Ramos (cell line): Measurements from ENCODE around the gene KRT6B.
"Not testable (repeated sequence)": the region's sequence is repeated elsewhere in the genome, so short reads cannot be mapped to it uniquely, and the experiment has no call there.

Source experiments
- in situ Hi-C: fragments of 300-500 bp; cut with MboI; formaldehyde crosslinking; loops from one replicate; pipeline ENCODE4 v1.14.3; 2022; ENCODE audit warnings: low sequenced_read_pairs; ENCODE audit not compliant: unreplicated experiment

KRT6B gene

DNA sequence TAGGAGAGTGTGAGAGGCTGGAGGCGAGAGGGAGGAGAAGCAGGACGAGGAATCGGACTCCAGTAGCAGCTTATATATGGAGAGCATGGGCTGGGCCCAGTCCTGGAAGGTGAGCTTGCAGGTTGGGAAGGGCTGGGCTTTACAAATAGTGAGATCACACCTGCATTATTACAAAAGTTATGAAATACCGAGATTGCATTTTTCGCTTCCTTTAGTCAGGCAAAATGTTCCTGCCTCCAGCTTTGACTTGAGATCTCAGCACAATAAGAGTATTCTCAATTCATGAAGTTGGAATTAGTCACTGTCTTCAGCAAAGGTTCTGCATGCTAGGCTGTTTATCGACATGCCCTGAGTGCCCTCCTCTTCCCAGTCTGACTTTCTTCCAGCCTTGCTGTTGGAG, at the start of gene KRT6B:
Gene KRT6B, minus strand, starts transcription at position 46 of the 400 bp plus-strand sequence. CDS start 68 bp downstream, outside the sequence.
- in situ Hi-C loops, result no loop called here

DNA sequence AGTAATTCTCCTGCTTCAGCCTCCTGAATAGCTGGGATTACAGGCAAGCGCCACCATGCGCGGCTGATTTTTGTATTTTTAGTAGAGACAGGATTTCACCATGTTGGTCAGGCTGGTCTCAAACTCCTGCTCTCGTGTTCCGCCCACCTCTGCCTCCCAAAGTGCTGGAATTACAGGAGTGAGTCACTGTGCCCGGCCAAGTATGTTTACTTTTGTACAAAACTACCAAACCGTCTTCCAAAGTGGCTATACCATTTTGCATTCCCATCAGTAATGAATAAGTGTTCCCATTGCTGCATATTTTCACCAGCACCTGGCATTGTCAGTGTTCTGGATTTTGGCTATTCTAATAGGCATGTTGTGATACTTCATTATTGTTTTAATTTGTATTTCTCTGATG, 49.5 kb upstream of the KRT6B start:
- in situ Hi-C loops, result no loop called here

- in situ Hi-C loops, result not testable (repeated sequence)
These were observed 48.6 kb upstream of the KRT6B start for GRCh38 chr12:52500574-52500973.

DNA sequence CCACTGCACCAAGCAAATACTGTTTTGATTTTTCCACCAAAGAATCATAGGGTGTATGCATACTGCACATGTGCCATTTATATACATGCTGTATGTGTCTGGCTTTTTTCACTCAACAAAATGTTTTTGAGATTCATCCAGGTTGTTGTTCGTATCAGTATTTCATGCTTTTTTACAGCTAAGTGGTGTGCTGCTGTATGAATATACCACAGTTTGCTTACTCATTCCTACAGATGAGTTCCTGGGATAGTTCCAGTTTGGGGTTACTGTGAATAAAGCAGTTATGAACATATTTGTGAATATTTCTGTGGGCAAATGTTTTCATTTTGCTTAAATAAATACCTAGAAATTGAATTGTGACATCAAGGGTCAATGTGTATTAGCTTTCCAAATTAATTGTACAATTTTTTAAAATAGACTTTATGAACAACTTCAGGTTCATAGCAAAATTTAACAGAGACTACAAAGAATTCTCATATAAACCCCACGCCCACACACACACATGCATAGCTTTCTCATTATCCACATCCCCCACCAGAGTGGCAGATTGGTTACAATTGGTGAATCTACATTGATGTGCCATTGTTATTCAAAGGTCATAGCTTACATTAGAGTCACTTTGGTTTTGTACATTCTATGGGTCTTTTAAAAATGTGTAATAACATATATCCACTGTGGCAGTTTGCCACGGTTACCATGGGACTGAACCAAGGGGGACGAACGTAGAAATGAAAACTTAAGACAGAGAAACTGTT, 48.0 kb upstream of the KRT6B start:
- in situ Hi-C loops, result no loop called here

DNA sequence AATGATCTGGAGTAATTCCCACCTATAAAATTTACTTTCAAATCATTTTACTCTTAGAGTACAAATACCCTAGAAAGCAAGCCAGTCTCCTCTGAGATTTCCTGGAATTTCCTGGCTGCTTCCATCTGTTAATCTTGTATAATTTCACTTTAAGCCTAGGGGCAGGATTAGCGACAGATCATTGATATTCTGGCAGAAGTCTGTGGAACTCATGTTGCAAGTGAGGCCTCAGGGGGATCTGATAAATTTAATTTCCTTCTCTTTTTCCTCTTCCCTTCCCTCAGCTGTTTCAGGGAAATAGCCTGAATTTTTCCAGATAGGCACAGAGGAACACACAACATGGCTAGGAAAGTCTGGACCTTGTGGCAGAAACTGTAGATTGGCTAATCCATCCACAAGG, 47.0 kb upstream of the KRT6B start:
- in situ Hi-C loops, result no loop called here

- in situ Hi-C loops, result no loop called here
These were observed 46.0 kb upstream of the KRT6B start for GRCh38 chr12:52497975-52498374.

GRCh38 chr12:52496590-52497071, 44.7 kb upstream of the KRT6B start:
- in situ Hi-C loops, result no loop called here

DNA sequence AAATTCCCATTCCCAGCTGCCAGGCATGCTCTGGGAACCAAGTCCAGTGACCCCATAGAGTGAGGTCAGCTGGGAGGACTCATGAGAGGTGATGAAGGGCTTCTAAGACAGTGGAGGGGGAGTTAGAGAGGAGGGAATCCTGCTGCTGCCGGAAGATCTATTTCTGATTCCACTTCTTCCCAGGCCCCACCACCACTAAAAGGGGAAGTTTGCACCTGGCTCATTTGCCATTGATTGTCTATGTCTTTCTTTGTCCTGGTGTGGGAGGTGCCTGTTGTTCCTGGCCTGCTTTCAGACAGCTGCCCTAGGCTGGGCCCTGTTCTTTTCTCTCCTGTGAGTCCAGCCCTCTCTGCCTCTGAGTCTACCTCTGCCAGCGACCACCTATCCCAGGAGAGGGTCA, 44.1 kb upstream of the KRT6B start:
- in situ Hi-C loops, result no loop called here

DNA sequence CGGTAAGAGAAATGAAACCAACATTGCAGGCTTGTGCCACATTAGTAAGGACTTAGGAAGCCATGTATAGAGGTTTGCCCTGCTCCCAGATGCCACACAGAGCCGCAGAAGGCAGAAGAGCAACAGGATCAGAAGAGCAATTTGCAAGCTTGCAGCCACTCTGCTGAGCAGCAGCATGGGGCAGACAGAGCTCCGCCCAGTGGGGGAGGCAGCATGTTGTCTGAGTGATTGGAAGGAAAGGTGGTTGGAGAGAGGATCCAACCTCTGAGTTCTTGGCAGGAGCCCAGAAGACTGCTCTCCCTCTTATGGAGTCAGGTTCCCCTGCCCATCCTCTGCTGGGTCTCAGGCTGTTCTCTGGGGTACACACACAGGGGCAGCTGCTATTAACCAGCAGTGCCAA, 43.4 kb upstream of the KRT6B start:
- in situ Hi-C loops, result no loop called here

- in situ Hi-C loops, result no loop called here
These were observed 42.6 kb upstream of the KRT6B start for GRCh38 chr12:52494518-52494917.

DNA sequence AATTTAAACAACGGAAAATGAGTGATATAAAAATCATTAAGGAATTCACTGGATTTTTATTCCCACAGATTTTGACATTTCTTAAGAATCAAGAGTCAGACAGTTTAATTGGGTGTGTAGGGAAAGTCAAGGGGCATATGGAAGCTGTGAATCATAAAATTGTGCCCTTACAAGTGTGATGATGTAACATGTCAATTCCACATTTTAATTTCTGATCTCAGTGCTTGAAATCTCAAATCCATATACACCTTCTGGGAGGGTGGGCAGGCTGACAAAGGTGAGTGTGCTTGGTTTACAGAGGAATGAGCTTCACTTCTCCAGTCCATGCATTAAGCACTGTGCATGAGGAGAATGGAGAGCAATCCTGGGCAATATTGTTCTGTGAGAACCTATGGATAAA, 42.2 kb upstream of the KRT6B start:
- in situ Hi-C loops, result no loop called here

DNA sequence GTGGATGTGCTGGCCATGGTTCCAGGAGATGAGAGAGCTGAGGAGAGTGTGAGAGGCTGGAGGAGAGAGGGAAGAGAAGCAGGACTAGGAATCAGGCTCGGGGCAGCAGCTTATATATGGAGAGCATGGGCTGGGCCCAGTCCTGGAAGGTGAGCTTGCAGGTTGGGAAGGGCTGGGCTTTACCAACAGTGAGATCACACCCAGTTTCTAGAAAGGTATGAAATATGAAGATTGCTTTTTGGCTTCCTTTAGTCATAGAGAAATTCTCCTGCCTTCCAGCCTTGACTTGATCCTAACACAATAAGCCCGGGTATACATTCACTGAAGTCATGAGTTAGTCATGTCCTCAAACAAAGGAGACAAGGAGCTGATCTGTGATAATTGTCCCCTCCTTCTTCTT, 41.2 kb upstream of the KRT6B start, which contains the start of gene KRT6A:
Gene KRT6A, minus strand, starts transcription at position 86 of the 400 bp plus-strand sequence. Its CDS starts 69 bp downstream, at position 17.
- in situ Hi-C loops, result no loop called here

- in situ Hi-C loops, result not testable (repeated sequence)
These were observed 40.5 kb upstream of the KRT6B start for GRCh38 chr12:52492405-52492804.

DNA sequence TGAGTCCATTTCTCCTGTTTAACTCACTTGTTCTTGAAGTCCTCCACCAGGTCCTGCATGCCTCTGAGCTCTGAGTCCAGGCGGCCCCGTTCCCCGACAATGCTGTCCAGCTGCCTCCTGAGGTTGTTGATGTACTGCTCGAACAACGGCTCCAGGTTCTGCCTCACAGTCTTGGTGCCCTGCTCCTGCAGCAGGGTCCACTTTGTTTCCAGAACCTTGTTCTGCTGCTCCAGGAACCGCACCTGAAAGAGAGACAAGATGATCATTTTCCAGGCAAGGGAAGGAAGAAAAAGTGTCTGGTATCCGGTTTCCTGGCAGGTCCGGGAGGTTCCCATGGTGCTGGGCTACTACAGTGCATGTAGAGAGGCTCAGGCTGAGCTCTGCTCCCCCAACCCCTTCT, 39.5 kb upstream of the KRT6B start:
- in situ Hi-C loops, result not testable (repeated sequence)

- in situ Hi-C loops, result no loop called here
These were observed 36.8 kb upstream of the KRT6B start for GRCh38 chr12:52488736-52489135.

DNA sequence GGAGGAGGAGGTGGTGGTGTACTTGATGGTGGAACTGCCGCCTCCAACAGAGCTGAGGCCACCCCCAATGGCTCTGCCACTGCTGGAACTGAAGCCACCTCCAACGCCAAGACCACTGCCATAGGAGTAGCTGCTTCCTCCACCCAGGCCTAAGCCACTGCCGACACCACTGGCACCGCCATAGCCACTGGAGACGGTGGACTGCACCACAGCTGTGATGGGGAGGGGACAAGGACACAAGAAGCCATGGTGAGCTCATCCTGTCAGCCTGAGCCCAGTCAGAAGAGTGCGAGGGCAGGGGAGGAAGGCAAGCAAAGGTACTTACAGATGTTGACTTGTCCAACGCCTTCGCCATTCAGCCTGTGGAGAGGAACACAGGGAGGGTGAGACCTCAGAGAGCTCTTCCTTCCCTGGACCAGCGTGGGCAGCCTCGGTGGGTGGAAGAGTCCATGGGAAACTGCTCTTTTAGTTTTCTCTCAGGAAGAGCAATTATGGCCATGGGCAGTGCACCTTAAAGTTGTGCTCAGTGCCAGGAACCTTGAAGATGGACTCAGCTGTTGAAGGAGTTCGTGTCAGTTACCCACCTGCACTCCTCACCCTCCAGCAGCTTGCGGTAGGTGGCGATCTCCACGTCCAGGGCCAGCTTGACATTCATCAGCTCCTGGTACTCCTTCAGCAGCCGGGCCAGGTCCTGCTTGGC, 35.9 kb upstream of the KRT6B start:
- in situ Hi-C loops, result not testable (repeated sequence)

DNA sequence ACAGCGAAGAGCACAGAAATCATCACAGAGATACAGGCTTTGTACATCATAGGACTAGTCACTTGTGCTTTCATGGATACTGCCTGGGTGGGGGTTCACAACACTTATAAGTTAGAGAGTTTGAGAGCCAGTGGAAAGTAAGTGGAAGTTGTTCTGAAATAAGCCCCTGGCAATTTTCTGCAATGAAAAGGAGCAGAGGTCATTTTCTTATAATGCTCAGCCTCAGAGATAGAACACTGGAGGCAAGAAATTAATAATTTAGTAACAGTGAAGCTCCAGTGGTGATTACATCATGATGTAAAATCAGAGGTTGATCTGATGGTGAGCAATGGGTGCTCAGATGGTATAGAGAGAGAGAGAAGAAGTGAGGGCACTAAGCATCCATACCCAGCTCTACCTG, 35.3 kb upstream of the KRT6B start:
- in situ Hi-C loops, result no loop called here

DNA sequence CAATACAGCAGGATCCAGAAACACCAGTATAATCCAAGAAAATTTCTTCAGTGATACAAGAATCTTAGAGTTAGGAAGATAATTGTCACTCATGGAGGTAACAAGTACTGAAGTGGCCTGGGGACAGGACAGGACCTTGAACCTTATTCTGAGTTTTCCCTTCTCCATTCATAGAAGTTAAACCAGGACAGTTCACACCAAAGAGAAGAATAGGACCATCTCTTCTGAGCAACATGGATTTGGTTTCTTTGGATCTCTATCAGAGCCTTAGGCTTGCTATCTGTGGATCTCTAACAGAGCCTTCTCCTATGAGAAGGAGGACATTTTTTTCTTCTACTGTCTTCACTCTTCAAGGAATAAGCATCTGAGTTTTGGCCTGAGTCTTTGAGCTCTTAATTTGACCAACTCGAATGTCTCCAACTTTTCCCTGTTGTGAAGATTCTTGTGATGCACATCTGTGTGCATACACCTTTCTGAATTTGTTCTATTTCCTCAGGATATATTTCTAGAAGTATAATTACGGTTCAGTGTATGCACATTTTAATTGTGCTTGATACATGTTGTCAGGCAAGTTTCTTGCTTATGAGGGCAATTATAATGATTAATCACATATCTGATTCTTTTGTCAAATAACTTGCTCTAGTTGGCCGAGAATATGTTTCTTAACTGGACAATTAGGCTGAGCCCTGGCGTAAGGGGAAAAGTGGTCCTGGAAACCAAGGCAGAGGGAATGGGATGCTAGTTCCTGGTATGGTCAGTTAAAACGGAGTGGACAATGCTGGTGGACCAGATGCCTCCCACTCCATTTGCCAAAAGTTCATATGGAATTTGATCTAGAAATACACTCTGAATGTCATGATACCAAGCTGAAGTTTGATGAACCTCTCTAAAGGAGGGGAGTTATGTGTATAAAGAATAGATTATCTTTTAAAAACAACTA, 34.5 kb upstream of the KRT6B start:
- in situ Hi-C loops, result no loop called here

DNA sequence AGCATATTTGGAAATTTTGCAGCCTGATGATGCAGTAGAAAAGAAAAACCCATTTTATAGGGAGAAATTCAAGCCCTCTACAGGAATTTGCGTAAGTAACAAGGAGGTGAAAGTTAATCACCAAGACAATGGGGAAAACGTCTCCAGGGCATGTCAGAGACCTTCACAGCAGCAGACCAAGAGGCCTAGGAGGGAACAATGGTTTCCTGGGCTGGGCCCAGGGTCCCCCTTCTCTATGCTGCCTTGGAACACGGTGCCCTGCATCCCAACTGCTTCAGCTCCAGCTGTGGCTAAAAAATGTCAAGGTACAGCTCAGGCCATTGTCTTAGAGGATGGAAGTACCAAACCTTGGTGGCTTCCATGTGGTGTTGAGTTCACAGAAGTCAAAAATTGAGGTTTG, 28.1 kb upstream of the KRT6B start:
- in situ Hi-C loops, result no loop called here

DNA sequence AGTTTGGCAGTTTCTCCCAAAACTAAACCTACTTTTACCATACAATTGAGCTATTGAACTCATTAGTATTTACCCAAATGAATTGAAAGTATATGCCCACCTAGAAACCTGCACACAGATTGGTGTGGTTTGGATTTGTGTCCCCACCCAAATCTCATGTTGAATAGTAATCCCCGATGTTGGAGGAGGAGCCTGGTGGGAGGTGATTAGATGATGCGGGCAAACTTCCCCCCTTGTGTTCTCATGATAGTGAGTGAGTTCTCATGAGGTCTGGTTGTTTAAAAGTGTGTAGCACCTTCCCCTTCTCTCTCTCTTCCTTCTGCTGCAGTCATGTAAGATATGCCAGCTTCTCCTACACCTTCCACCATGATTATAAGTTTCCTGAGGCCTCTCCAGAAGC, 25.7 kb upstream of the KRT6B start:
- in situ Hi-C loops, result no loop called here
